Measurements from ENCODE around the gene NKIRAS1.
"Not testable (repeated sequence)": the region's sequence is repeated elsewhere in the genome, so short reads cannot be mapped to it uniquely, and the experiment has no call there.

NKIRAS1 gene

GRCh38 chr3:23877329-23877980, 39.3 kb downstream of the NKIRAS1 start:
- H3K4me3 ChIP-seq (ENCODE audit: low read depth, low read length), result no peak overlapping the region

DNA sequence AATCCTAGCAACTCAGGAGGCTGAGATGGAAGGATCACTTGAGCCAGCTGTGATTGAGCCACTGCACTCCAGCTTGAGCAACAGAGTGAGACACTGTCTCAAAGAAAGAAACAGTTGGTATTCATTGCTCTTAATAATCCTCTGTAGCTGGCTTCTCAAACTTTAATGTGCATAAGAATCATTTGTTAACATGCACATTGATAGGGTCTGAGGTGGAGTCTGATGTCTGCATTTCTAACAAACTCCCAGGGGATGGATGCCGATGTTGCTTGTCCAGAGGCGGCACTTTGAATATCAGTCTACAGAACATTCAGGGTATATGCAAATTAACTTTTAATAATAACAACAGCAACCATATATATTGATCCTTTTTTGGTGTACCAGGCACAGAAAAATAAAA, 39.9 kb downstream of the NKIRAS1 start:
- TF ChIP-seq, protein P1, sequence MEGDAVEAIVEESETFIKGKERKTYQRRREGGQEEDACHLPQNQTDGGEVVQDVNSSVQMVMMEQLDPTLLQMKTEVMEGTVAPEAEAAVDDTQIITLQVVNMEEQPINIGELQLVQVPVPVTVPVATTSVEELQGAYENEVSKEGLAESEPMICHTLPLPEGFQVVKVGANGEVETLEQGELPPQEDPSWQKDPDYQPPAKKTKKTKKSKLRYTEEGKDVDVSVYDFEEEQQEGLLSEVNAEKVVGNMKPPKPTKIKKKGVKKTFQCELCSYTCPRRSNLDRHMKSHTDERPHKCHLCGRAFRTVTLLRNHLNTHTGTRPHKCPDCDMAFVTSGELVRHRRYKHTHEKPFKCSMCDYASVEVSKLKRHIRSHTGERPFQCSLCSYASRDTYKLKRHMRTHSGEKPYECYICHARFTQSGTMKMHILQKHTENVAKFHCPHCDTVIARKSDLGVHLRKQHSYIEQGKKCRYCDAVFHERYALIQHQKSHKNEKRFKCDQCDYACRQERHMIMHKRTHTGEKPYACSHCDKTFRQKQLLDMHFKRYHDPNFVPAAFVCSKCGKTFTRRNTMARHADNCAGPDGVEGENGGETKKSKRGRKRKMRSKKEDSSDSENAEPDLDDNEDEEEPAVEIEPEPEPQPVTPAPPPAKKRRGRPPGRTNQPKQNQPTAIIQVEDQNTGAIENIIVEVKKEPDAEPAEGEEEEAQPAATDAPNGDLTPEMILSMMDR (IDR thresholded peaks at IDR 0.05; ENCODE audit: borderline replicate concordance, insufficient read depth, low read depth, low read length), result no peak
- H3K4me3 ChIP-seq (ENCODE audit: low read depth, low read length), result no peak overlapping the region

More at GRCh38 chr3:23877329-23877980, 39.3 kb downstream of the NKIRAS1 start:
- TF ChIP-seq, protein P1 (IDR thresholded peaks at IDR 0.05; ENCODE audit: borderline replicate concordance, insufficient read depth, low read depth, low read length), result no peak

DNA sequence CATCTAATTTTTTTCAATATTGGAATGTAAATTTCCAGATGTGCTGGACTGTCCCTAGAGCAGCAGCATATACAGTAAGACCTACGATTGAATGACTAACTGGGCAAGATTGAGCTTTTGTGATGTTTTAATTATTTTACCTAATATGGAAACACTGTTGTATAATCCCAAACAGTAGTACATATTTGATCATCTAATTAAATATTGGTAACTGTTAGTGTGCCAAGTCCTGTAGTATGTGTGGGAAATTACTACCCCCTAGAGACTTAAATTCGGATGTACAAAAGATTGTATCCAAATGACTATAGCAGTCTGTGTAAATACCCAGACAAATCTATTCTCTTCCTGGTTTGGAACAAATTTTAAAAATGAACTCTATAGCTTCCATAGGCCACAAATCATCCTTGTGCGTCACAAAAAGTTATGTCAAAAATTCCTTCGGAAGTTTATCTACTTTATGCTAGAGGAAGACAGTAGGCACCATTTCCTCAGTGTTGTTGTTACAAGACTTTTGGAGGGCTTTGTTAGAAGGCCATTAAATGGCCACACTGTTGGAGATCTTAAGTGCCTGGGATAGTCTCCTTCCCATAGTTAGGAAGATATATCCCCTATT, 41.6 kb downstream of the NKIRAS1 start:
- TF ChIP-seq, protein P1 (IDR thresholded peaks at IDR 0.05; ENCODE audit: borderline replicate concordance, insufficient read depth, low read depth, low read length), result no peak
- no peak overlapping the region for H3K4me3 ChIP-seq (ENCODE audit: low read depth, low read length)

- H3K4me3 ChIP-seq (ENCODE audit: low read depth, low read length), result no peak overlapping the region
- TF ChIP-seq, protein P1 (IDR thresholded peaks at IDR 0.05; ENCODE audit: borderline replicate concordance, insufficient read depth, low read depth, low read length), result no peak
Measured at GRCh38 chr3:23874359-23875112, 42.3 kb downstream of the NKIRAS1 start.

GRCh38 chr3:23873941-23874340, 42.8 kb downstream of the NKIRAS1 start:
- TF ChIP-seq, protein P1 (IDR thresholded peaks at IDR 0.05; ENCODE audit: borderline replicate concordance, insufficient read depth, low read depth, low read length), result no peak
- H3K4me3 ChIP-seq (ENCODE audit: low read depth, low read length), result no peak overlapping the region

DNA sequence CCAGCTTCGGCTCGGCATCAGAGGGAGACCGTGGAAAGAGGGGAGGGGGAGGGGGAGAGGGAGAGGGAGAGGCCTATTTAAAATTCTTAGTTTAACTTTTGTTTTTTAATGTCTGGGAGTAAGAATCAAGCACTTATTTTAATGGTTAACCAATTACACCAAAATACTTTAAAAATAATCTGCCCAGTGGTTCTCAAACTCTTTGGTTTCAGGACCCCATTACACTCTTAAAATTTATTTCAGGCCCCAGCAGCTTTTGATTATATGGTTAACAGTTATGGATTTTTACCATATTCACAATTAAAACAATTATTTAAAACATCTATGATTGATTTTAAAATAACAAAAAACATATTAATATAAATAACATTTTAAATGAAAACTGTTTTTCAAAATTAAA, 44.5 kb downstream of the NKIRAS1 start:
- TF ChIP-seq, protein P1 (IDR thresholded peaks at IDR 0.05; ENCODE audit: borderline replicate concordance, insufficient read depth, low read depth, low read length), result no peak
- H3K4me3 ChIP-seq (ENCODE audit: low read depth, low read length), result no peak overlapping the region

DNA sequence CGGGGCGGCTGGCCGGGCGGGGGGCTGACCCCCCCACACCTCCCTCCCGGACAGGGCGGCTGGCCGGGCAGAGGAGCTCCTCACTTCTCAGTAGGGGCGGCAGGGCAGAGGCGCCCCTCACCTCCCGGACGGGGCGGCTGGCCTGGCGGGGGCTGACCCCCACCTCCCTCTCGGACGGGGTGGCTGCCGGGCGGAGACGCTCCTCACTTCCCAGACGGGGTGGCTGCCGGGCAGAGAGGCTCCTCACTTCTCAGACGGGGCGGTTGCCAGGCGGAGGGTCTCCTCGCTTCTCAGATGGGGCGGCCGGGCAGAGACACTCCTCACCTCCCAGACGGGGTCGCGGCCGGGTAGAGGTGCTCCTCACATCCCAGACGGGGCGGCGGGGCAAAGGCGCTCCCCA, 45.4 kb downstream of the NKIRAS1 start:
- H3K4me3 ChIP-seq (ENCODE audit: low read depth, low read length), result not testable (repeated sequence)

DNA sequence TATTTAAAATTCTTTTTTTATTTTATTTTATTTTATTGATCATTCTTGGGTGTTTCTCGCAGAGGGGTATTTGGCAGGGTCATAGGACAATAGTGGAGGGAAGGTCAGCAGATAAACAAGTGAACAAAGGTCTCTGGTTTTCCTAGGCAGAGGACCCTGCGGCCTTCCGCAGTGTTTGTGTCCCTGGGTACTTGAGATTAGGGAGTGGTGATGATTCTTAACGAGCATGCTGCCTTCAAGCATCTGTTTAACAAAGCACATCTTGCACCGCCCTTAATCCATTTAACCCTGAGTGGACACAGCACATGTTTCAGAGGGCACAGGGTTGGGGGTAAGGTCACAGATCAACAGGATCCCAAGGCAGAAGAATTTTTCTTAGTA, 46.1 kb downstream of the NKIRAS1 start:
- H3K4me3 ChIP-seq (ENCODE audit: low read depth, low read length), result not testable (repeated sequence)
